NK-92 (cell line): Measurements from ENCODE around the gene WDR70.
"Not testable (repeated sequence)": the region's sequence is repeated elsewhere in the genome, so short reads cannot be mapped to it uniquely, and the experiment has no call there.

Experiments
- DNase-seq: peaks from one replicate; lab custom pipeline; 2025; ENCODE audit not compliant: unreplicated experiment; lab: John Stamatoyannopoulos, UW

Gene WDR70

GRCh38 chr5:37672118-37672588 is 293.0 kb downstream of the WDR70 start:
- not testable (repeated sequence) for DNase-seq

- DNase-seq = not testable (repeated sequence)
These were observed 295.2 kb downstream of the WDR70 start for GRCh38 chr5:37674361-37674760.

- DNase-seq = not testable (repeated sequence)
These were observed 300.2 kb downstream of the WDR70 start for GRCh38 chr5:37679326-37679725.

- DNase-seq = not testable (repeated sequence)
These were observed 300.8 kb downstream of the WDR70 start for GRCh38 chr5:37679903-37680302.

GRCh38 chr5:37683072-37683471 is 304.0 kb downstream of the WDR70 start:
- no peak for DNase-seq

GRCh38 chr5:37685211-37685610 is 306.1 kb downstream of the WDR70 start:
- DNase-seq = no peak

- no peak for DNase-seq
These were observed 306.7 kb downstream of the WDR70 start for GRCh38 chr5:37685816-37686215.

GRCh38 chr5:37688925-37689324 is 309.8 kb downstream of the WDR70 start:
- not testable (repeated sequence) for DNase-seq

GRCh38 chr5:37694333-37694732 is 315.2 kb downstream of the WDR70 start:
- DNase-seq = not testable (repeated sequence)

- DNase-seq = no peak
These were observed 315.7 kb downstream of the WDR70 start for GRCh38 chr5:37694867-37695266.

- no peak for DNase-seq
These were observed 316.5 kb downstream of the WDR70 start for GRCh38 chr5:37695647-37696046.

GRCh38 chr5:37696190-37697021 is 317.3 kb downstream of the WDR70 start:
- DNase-seq = no peak

GRCh38 chr5:37701868-37702267 is 322.8 kb downstream of the WDR70 start:
- DNase-seq = no peak

- no peak for DNase-seq
These were observed 324.7 kb downstream of the WDR70 start for GRCh38 chr5:37703841-37704241.

GRCh38 chr5:37704406-37704805 is 325.3 kb downstream of the WDR70 start:
- DNase-seq = no peak

GRCh38 chr5:37709020-37709419 is 329.9 kb downstream of the WDR70 start:
- no peak for DNase-seq

GRCh38 chr5:37710965-37711364 is 331.8 kb downstream of the WDR70 start:
- DNase-seq = no peak

GRCh38 chr5:37712750-37713149 is 333.6 kb downstream of the WDR70 start:
- DNase-seq = no peak

- no peak for DNase-seq
These were observed 335.6 kb downstream of the WDR70 start for GRCh38 chr5:37714756-37715155.

GRCh38 chr5:37715361-37715760 is 336.2 kb downstream of the WDR70 start:
- DNase-seq = no peak

- DNase-seq = no peak
These were observed 336.9 kb downstream of the WDR70 start for GRCh38 chr5:37715992-37716391.

- DNase-seq = no peak
These were observed 337.3 kb downstream of the WDR70 start for GRCh38 chr5:37716405-37716804.

GRCh38 chr5:37717276-37717612 is 338.1 kb downstream of the WDR70 start:
- DNase-seq = no peak
